B cell (primary cell): ENCODE measurements around the gene NPAS4. TPM values are rescaled to one million over a fixed set of nuclear protein-coding genes. Genes with fewer than 3 reads are reported as not detected.

Experiments
- ATAC-seq: fragments of 200-7000 bp; cut with Tn5 transposase; one replicate; pipeline ENCODE4 v1.10.0; 2021; ENCODE audit warnings: low read depth, mild to moderate bottlenecking, moderate number of reproducible peaks, moderate library complexity
- CTCF ChIA-PET: fragments of 350-600 bp; sonication (Branson Sonifier 250); formaldehyde crosslinking; loops from one replicate; lab custom pipeline; 2021; ENCODE audit warnings: antibody characterized with exemption, inconsistent platforms; lab: Charles Lee
- POLR2A ChIA-PET: fragments of 350-600 bp; sonication (Branson Sonifier 250); formaldehyde crosslinking; loops from one replicate; lab custom pipeline; 2021; ENCODE audit warnings: antibody characterized with exemption; lab: Charles Lee
- DNase-seq: peaks from one replicate; pipeline ENCODE4 v3.0.0; 2013
- H2AFZ ChIP-seq: 2 replicates; pipeline ENCODE4 v1.6.1; 2012; ENCODE audit warnings: mild to moderate bottlenecking, low read depth, low read length; ENCODE audit not compliant: insufficient read depth, poor library complexity, severe bottlenecking
- H3K27ac ChIP-seq, 2 donors: 1 replicate in 1 of 2; 2 replicates in 1 of 2; pipeline ENCODE4 v1.5.1; 2012 to 2013; ENCODE audit warnings: low read length in 2 of 2, mild to moderate bottlenecking in 2 of 2, moderate library complexity in 1 of 2
- H3K27me3 ChIP-seq, 4 experiments: fragments of 200-600 bp in 1 of 4; sonication (generic) in 1 of 4; replicated peaks in 1 of 4; 1 replicate in 2 of 4; 2 replicates in 2 of 4; pipeline versions ENCODE4 v1.6.1 to v1.7.0; 2013 to 2016; ENCODE audit warnings: low read length in 3 of 4, mild to moderate bottlenecking in 2 of 4, mixed read lengths in 1 of 4, moderate library complexity in 1 of 4; ENCODE audit not compliant: insufficient read depth in 4 of 4, control insufficient read depth in 3 of 4; ENCODE audit errors: control extremely low read depth in 1 of 4
- H3K36me3 ChIP-seq, 2 experiments: replicated peaks in 1 of 2; 1 replicate in 1 of 2; 2 replicates in 1 of 2; pipeline versions ENCODE4 v1.6.1 to v1.7.1; 2013; ENCODE audit warnings: low read length in 1 of 2; ENCODE audit not compliant: insufficient read depth in 2 of 2, control insufficient read depth in 1 of 2; ENCODE audit errors: control extremely low read depth in 1 of 2, extremely low read depth in 1 of 2
- H3K4me1 ChIP-seq, 2 donors: fragments of 200-600 bp in 1 of 2; sonication (generic) in 1 of 2; 1 replicate in 1 of 2; 2 replicates in 1 of 2; pipeline versions ENCODE4 v1.5.1 to v1.6.1; 2013 to 2017; ENCODE audit warnings: low read length in 2 of 2; ENCODE audit not compliant: control insufficient read depth in 2 of 2, insufficient read depth in 2 of 2
- H3K4me2 ChIP-seq: replicated peaks from 2 replicates; pipeline ENCODE3; 2012; ENCODE audit warnings: mild to moderate bottlenecking, low read depth, low read length; ENCODE audit not compliant: poor library complexity, severe bottlenecking
- H3K4me3 ChIP-seq, 5 experiments: fragments of 200-600 bp in 1 of 5; sonication (generic) in 1 of 5; 1 replicate in 3 of 5; 2 replicates in 2 of 5; pipeline versions ENCODE4 v1.5.1 to v1.7.0; 2011 to 2016; ENCODE audit warnings: low read length in 4 of 5, mild to moderate bottlenecking in 4 of 5, low read depth in 2 of 5, control low read depth in 1 of 5, moderate library complexity in 1 of 5; ENCODE audit not compliant: insufficient read depth in 1 of 5; ENCODE audit errors: control extremely low read depth in 1 of 5, extremely low read depth in 1 of 5
- H3K79me2 ChIP-seq: fragments of 200-600 bp; sonication (generic); one replicate; pipeline ENCODE4 v1.6.0; 2016; ENCODE audit warnings: low read length; ENCODE audit not compliant: control insufficient read depth, insufficient read depth
- H3K9ac ChIP-seq: fragments of 200-600 bp; sonication (generic); 2 replicates; pipeline ENCODE4 v1.6.1; 2017; ENCODE audit warnings: mild to moderate bottlenecking, low read length, moderate library complexity
- H3K9me3 ChIP-seq, 3 donors: one replicate each; pipeline versions ENCODE4 v1.6.1 to v1.7.1; 2013; ENCODE audit warnings: low read length in 2 of 3; ENCODE audit not compliant: control insufficient read depth in 2 of 3, insufficient read depth in 1 of 3; ENCODE audit errors: control extremely low read depth in 1 of 3
- H4K20me1 ChIP-seq: 2 replicates; pipeline ENCODE4 v1.6.0; 2012; ENCODE audit warnings: mild to moderate bottlenecking, low read length; ENCODE audit not compliant: insufficient read depth, control insufficient read depth, poor library complexity, severe bottlenecking
- H3K27ac Mint-ChIP-seq: one replicate; pipeline ENCODE4 v1.8.0; 2021; ENCODE audit warnings: mixed read lengths
- H3K27me3 Mint-ChIP-seq: one replicate; pipeline ENCODE4 v1.8.0; 2021; ENCODE audit warnings: mixed read lengths
- H3K4me1 Mint-ChIP-seq: one replicate; pipeline ENCODE4 v1.8.0; 2021; ENCODE audit warnings: mixed read lengths
- H3K4me3 Mint-ChIP-seq: one replicate; pipeline ENCODE4 v1.8.0; 2021; ENCODE audit warnings: mixed read lengths
- H3K9me3 Mint-ChIP-seq: one replicate; pipeline ENCODE4 v1.8.0; 2022; ENCODE audit warnings: mixed read lengths; ENCODE audit not compliant: insufficient read depth
- CTCF ChIP-seq: fragments of 200-600 bp; IDR thresholded peaks from one replicate; pipeline ENCODE4 v1.8.0; 2022; ENCODE audit warnings: antibody characterized with exemption, mild to moderate bottlenecking
- EZH2 ChIP-seq: IDR thresholded peaks from 2 replicates; pipeline ENCODE4 v1.6.1; 2012; ENCODE audit warnings: borderline replicate concordance, low read depth, mild to moderate bottlenecking, moderate library complexity, low read length; ENCODE audit not compliant: insufficient read depth, poor library complexity, severe bottlenecking
- WGBS: methylation state at CpG from one replicate; pipeline ENCODE4 v1.1.5; 2013; ENCODE audit warnings: missing lambda C conversion rate; ENCODE audit not compliant: insufficient coverage; 5-methylcytosine and 5-hydroxymethylcytosine counted together
- intact Hi-C: fragments of 100-400 bp; cut with micrococcal nuclease; formaldehyde crosslinking; loops from one replicate; pipeline ENCODE4 v1.10.0; 2022
- polyA plus RNA-seq: library from polyadenylated mRNA; depleted of rRNA; stranded (reverse); fragments of >200 nt; gene quantifications from 2 replicates; pipeline ENCODE4 v1.2.3, GENCODE V29; 2012
- total RNA-seq, 2 donors: library from RNA; stranded (reverse); fragments of 120-200 nt in 1 of 2; gene quantifications; 1 replicate in 1 of 2; 2 replicates in 1 of 2; pipeline versions ENCODE4 v1.2.3 to v1.2.4, GENCODE V29; 2013 to 2022

Gene NPAS4
- total and polyA plus RNA-seq, 2 donors (not counting 1 experiment from before 2014, with no cell fraction given), result not detected

- no peak overlapping the region for H3K4me2 ChIP-seq
- H4K20me1 ChIP-seq, result no peaks in the 10 kb centered on the region
- no peak overlapping the region for H3K4me3 Mint-ChIP-seq
- H3K9me3 ChIP-seq, result no peaks in the 10 kb centered on the region
- H3K27ac ChIP-seq, result no peak overlapping the region
- H3K4me1 Mint-ChIP-seq, result peaks cover 5% of the 10 kb centered on the region
- POLR2A ChIA-PET, result no interaction called here
- WGBS, result 76% methylated on average over 4 of the region's 7 CpGs
- no peaks in the 10 kb centered on the region for H3K9me3 Mint-ChIP-seq
- no peak for DNase-seq
- no peaks in the 10 kb centered on the region for H3K27me3 Mint-ChIP-seq
- no peak overlapping the region for H3K9ac ChIP-seq
- H3K27me3 ChIP-seq, result no peaks in the 10 kb centered on the region
- peaks cover 0 to 25% of the 10 kb centered on the region in 2 experiments for H3K36me3 ChIP-seq
- H3K4me1 ChIP-seq, result no peaks in the 10 kb centered on the region
- no peak overlapping the region for H2AFZ ChIP-seq
- TF ChIP-seq EZH2 (no peak), CTCF (no peak)
- CTCF ChIA-PET, result interaction anchor here (1.2 to 1.8 kb wide), 6 partner anchors 11 to 246 kb away, joined by 3 to 6 read pairs (median 4); partner anchors contain the start of genes DPP3 and NPAS4
- intact Hi-C loops, result no loop called here
- peaks cover 7% of the 10 kb centered on the region for H3K79me2 ChIP-seq
- no peak overlapping the region for H3K27ac Mint-ChIP-seq
- H3K4me3 ChIP-seq, result no peak overlapping the region
- no peak for ATAC-seq
These were observed 11.8 kb downstream of the NPAS4 start for GRCh38 chr11:66432597-66432996.

- Histone ChIP-seq H4K20me1 (no peaks in the 10 kb centered on the region), H3K9me3 (peaks cover 0 to 2% (median 2%) of the 10 kb centered on the region in 3 donors), H3K4me1 (peaks cover 6 to 10% of the 10 kb centered on the region in 2 donors), H3K4me2 (peak overlapping the region; percentile 79), H2AFZ (peak overlapping the region; percentile 91), H3K79me2 (peaks cover 14% of the 10 kb centered on the region), H3K27me3 (no peaks in the 10 kb centered on the region), H3K36me3 (peaks cover 0 to 25% of the 10 kb centered on the region in 2 experiments), H3K4me3 (peak overlapping the region; percentile 71 to 98 (median 78)), H3K9ac (peak overlapping the region; percentile 75), H3K27ac (peak overlapping the region; percentile 76 to 79)
- no peak for TF ChIP-seq EZH2
- no peak for TF ChIP-seq CTCF
- H3K4me3 Mint-ChIP-seq, result peak overlapping the region; percentile 93
- intact Hi-C loops, result loop anchor here (2.0 kb wide), 2 partner anchors 17 to 73 kb away; partner anchors contain the start of genes BBS1 and NPAS4
- no peaks in the 10 kb centered on the region for H3K27me3 Mint-ChIP-seq
- WGBS, result 21% methylated on average over 4 of the region's 12 CpGs
- peaks cover under 1% of the 10 kb centered on the region for H3K9me3 Mint-ChIP-seq
- peaks cover 14% of the 10 kb centered on the region for H3K4me1 Mint-ChIP-seq
- CTCF ChIA-PET, result interaction anchor here (0.8 to 2.8 kb wide), 16 partner anchors 8 to 240 kb away, joined by 3 to 32 read pairs (median 8); partner anchors contain the start of genes DPP3, NPAS4, PELI3 and RBM4
- ATAC-seq (no peak), DNase-seq (no peak)
- POLR2A ChIA-PET, result interaction anchor here (0.6 to 1.7 kb wide), 8 partner anchors 21 to 1660 kb away, joined by 3 to 15 read pairs (median 5); partner anchors contain the start of genes DPP3, MUS81, PELI3 and RBM4B
- H3K27ac Mint-ChIP-seq, result peak overlapping the region; percentile 98
These were observed 17.2 kb downstream of the NPAS4 start for GRCh38 chr11:66437979-66438503.
